Activated CD4-positive, alpha-beta T cell treated with anti-CD3 and anti-CD28 coated beads for 48 hours (primary cell): ENCODE data around the gene KCNRG.
A peak's percentile ranks its signal among the peaks of the same experiment; 100 is the strongest.
"Not testable (repeated sequence)": the region's sequence is repeated elsewhere in the genome, so short reads cannot be mapped to it uniquely, and the experiment has no call there.

ENCODE experiments used
- DNase-seq: peaks from one replicate; pipeline ENCODE4 v3.0.0-alpha.2; 2020

KCNRG gene, protein sequence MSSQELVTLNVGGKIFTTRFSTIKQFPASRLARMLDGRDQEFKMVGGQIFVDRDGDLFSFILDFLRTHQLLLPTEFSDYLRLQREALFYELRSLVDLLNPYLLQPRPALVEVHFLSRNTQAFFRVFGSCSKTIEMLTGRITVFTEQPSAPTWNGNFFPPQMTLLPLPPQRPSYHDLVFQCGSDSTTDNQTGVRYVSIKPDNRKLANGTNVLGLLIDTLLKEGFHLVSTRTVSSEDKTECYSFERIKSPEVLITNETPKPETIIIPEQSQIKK

DNA sequence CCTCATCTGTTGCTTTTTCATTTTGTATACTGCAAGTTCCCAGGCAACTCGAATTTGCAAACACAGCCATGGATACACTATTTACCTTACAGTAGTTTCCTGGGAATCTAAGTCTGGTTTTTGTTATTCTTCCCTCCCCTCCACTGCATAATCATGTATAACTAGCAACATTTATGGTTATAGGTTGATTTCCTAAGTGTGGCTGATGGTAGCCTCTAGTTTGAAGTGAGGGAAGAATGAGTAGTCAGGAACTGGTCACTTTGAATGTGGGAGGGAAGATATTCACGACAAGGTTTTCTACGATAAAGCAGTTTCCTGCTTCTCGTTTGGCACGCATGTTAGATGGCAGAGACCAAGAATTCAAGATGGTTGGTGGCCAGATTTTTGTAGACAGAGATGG lies at the start of gene KCNRG:
KCNRG (plus strand) TSS at position 187 of the 400 bp plus-strand sequence; CDS start at position 237, 50 bp downstream.
- no peak for DNase-seq

DNA sequence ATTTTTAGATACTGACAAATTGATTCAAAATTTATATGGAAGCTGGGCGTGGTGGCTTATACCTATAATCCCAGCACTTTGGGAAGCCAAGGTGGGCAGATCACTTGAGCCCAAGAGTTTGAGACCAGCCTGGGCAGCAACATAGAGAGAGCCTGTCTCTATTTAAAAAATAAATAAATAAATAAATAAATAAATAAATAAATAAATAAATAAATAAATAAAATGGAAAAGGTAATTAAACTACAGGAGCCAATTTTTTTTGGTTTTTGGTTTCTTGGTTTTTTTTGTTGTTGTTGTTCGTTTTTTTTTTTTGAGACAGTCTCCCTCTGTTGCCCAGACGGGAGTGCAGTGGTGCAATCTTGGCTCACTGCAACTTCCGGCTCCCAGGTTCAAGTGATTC lies 47.8 kb upstream of the KCNRG start:
- DNase-seq, result no peak

DNA sequence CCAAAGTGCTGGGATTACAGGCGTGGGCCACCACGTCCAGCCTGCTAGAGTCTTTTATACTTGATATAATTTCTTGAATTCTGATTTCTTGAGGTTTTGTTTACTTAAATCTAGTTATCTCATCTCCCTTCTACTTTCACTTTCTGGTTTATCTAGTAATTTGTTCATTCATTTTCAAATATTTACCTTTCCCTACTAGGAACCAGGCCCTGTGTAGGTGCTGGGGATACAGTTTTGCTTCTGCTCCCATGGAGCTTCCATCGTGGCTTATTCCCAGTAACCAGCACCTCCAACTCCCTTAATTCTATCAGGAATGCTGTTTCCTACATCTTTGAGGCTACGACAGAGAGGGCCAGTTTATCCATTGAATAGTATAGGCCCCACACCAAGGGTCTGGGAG lies 42.5 kb upstream of the KCNRG start:
- no peak for DNase-seq

DNA sequence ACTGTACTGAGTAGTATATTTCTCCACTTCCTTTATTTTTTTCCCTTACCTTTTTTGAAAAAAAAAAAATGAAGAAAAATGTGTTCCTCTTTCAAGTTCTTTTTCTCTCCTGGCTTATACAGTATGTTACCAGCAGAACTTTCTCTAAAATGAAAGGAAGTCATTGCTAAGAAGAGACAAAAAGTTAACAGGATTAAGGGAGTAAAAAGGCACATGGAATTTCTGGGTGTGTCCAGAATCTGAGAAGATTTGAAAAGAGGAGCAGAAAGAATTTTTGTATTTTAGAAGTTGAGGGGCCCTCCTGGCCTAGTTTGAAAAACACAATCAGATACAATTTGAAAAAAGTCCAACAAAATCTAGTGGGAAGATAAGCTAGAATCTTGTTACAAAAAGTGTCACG lies 39.4 kb upstream of the KCNRG start:
- no peak for DNase-seq

DNA sequence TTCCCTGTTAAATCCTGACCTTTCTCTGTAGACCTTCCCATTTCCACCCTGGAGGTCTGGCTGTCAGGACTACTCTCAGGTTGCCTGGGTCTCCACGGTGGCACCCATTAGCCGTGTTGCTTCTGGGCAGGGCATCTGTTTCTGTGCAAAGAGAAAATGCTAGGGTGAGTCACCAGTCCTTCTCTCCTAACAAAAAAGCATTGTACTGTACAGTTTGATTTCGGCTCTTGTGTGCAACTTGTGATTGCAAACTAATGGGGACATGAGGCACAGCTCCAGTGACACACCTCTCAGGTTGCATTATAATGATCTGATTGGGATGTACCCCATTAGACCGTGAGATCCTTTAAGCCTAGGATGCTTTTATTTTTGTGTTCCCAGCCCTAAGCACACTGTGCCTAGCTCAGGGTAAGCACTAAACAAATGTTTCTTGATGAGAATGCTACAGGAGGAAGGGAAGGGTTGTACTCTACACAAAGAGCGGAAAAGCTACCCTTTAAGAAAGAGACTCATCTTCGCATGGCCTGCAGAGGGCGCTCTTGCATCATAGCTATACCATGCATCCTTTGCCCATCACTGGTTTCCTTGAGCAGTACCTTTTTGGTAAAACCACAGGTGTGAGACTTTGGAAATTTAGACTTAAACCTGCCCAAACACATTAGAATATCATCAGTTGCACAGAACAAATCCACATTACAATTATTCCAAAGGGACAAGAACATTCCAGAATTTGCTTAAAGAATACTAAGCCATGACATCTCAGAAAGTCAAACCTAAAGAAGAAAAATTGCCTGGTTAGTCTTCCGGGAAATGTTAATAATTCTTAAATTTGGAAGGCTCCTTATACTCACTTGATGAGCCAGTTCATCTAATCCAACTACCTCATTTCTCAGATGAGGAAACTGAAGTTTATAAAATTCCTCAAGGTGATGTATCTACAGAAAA lies 38.7 kb upstream of the KCNRG start:
- peak; percentile 80 for DNase-seq

DNA sequence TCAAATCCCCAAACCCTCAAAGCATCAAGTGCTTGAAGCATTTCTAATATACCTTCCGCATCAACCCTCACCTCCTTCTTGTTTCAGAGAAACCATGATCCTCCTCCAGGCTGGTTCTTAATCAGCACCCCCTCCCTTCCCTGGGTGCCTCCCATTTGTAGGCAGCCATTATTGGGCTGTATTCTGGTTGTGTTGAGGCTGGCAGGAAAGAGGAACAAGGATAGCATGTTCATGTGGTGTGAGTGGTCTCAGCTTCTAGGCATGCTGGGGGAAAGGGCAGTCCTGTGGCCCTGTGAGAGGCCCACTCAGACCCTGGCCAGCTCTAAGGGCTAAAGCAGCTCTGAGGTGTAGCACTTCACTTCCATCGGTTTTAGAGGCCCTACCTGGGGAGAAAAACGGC lies 37.3 kb upstream of the KCNRG start:
- DNase-seq, result no peak

DNA sequence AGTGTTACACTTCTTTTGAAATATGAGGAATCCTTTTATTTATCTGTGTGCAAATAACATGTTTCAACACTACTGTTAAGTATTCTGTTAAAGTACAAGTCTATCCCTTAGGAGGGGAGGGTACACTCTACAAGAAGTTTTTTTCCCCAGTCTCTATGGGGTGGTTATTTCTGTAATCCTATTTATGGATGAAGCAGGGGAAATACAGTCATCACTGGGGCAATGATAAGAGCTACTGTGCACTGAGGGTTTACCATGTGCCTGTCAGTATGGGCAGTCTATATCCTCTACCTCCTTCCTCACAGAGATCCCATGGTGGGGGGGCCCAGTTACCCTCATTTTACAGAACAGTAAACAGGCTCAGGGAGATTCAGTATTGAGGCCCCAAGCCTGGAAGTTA lies 35.0 kb upstream of the KCNRG start:
- no peak for DNase-seq

DNA sequence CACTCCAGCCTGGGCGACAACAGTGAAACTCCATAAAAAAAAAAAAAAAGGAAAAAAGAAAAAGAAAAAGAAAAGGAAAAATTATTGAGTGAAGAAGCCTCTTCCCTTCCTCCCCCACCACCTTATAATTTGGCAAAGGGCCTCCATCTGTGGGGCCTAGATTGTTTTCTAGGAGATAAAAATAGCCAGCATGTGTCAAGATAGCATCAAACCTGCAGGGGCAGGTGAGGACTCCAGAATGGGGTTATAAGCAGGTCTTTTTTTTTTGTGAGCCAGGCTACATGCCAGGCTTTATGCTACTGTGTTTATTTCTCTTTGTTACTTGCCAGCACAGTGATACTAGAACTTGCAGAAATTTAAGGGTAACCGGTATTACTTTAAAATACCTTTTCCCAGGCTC lies 30.1 kb upstream of the KCNRG start:
- no peak for DNase-seq

DNA sequence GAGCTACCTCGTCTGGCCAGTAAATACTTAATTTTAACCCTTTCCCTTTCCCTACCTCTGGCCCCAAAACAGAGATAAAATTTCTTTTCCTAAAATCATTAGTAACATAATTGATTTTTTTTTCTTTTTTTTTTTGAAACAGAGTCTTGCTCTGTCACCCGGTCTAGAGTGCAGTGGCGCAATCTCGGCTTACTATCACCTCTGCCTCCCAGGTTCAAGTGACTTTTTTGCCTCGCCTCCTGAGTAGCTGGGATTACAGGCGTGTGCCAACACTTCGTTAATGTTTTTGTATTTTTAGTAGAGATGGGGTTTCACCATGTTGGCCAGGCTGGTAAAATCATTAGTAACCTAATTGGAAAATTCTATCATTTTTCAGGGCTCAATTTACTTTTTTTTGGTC lies 28.8 kb upstream of the KCNRG start:
- no peak for DNase-seq

DNA sequence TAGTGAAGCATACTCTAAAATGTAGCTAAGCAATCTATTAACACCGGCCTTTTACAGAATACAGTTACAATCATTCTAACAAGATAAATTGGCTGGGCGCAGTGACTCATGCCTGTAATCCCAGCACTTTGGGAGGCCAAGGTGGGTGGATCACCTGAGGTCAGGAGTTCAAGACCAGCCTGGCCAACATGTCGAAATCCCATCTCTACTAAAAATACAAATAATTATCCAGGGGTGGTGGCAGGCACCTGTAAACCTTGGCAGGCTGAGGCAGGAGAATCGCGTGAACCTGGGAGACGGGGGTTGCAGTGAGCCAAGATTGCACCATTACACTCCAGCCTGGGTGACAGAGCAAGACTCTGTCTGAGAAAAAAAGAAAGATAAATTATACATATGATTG lies 24.6 kb upstream of the KCNRG start:
- DNase-seq, result not testable (repeated sequence)

DNA sequence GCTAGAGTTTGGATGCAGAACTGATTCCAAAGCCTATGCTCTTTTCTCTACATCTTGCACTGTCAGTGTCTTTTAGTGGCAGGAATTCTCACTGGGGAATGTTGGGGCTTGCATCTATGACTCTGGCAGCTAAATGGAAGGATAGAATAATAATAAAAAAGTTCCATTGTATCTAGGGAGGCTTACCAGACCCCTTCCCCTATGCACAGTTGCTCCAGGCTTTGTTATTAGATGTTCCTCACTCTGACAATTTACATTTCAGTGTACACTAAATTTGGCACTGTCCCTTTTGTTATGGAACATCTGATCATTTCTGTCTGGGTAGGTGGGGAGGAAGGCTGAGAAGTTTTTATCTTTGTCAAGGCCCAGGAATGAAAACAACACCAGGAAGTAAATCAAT lies 22.1 kb upstream of the KCNRG start:
- DNase-seq, result no peak

DNA sequence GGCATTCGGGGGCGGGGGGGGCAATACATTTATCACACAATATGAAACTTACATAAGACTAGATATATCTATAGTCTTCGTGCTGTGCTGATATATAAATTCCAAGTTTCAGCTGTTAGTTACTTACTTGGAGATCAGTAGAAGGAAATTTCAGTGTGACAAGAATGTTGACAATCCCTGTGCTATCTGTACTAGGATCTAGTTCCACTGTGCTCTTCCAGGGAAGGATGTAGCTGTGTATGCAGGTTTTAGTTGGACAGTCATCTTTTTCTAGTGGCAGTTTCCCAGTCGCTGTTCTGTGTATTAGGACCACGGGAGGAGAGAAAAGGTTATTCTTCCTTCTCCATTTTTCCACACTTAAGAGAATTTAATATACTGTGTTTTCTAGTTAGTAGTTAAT lies 21.6 kb upstream of the KCNRG start:
- DNase-seq, result no peak

DNA sequence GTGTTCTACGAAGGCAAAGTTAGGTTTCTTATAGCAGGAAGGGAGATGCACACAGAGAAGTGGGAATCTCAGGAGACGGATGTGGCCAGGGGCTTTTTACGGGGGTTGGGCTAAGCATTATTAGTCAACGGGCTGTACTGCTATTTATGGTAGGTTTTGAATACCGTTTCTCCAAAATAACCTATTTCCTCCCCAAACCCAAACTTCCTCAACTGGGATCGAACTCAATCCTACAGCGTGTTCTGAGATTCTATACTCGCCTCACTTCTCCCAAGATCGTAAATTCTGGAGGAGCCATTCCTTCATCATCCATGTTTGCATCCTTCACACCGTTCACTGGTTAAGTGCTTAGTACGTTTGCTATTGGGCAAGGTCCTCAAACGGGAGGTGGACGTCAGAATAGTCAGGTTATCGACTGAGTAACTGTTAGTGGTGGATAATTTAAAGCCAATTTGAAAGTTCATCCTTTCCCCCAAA lies 19.6 kb upstream of the KCNRG start:
- no peak for DNase-seq

DNA sequence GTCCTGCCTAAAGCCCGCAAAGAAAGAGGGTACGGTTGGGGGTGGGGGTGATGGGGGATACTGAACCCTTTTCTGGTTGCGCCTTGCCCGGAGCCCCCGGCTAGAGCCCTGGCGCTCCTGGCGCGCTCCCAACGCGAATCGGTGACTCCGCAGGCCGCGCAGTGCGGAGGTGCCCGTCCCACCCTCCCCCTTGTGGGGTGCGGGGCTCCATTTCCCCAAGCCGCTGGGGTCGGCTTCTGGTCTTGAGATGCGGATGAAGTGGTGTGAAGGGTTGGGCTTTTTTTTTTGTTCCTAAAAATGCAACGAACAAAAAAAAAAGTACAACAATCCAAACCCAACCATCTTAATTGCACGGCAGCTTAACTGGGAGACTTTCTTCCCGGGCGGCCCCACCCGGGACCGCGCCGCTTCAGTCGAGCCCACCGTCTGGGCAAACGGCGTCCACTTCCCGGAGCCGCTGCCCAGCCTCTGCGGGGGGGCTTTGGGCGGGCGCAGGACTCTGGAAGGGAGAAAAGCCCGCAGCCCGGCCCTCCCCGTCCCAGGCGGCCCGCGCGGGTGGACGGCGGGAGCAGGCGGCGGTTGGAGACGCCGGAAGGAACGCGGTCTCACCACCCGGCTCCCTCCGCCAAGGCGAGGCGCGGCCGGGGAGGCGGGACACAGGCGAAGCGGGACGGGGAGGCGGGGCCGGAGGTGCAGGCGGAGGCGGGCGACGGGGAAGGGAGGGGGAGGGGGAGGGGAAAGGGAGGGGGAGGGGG lies 18.9 kb upstream of the KCNRG start:
- DNase-seq, result peak; percentile 91

DNA sequence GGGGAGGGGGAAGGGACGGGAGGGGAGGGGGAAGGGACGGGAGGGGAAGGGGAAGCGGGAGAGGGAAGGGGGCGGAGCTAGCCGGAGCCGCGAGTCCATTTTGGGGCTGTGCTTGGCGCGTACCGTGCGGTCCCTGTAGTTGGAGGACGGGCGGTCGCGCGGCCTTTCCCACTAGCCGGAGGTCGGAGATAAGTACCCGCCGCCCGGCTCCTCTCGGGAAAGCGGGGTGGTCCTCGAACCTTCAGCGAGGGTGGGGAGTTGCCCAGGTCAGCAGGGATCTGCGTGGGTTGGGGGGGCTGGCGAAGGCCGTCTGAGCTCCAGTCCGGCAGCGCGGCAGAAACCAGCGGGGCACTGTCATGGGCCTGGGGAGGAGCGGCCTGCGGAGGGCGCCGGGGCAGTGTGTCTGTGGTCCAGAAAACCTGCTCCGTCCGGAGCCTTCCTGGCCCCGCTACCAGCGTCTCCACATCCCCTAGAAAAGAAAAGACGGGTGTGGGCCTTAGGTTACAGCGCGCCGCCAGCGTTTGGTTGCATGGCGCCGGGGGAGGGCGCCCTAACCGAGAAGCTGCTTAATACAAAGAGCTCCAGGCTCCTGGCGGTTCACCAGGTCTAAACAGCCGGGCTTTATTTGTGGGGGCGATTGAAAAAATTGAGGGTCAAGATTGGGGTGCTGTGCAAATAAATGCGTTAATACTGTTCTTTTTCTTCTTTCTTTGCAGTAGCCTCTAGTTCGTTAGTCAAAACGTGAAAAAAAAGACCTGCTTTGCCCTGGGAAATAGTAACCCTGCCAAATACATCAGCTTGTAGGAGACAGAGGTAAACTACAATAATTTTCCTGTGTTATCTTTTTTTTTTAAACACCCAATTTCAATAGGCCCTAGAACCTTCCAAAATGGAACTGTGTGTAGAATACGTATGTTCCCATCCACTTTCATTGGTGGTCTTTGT lies 18.0 kb upstream of the KCNRG start, which contains the start of gene TRIM13:
TRIM13 (plus strand) TSS at position 92 of the 945 bp plus-strand sequence. CDS start 14,899 bp downstream, outside the sequence.
- DNase-seq, result peak; percentile 87

DNA sequence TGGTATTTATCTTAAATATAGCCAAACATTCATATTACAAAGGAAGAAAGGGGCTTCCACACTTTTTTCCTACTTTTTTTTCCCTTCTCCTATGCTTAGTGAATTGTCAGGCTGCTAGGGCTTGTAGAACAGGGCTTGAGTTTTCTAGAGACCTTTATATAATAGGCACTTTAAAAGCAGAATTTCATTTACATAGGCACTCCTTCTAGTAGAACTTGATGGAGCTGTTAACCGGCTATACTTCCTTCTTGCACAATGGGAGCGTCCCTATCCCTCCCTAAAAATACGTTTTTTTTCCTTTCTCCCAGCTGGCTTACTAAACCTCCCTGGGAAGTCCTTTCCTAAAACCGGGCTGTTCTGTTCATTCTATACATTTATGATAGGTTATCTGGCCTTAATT lies 17.3 kb upstream of the KCNRG start:
- no peak for DNase-seq

DNA sequence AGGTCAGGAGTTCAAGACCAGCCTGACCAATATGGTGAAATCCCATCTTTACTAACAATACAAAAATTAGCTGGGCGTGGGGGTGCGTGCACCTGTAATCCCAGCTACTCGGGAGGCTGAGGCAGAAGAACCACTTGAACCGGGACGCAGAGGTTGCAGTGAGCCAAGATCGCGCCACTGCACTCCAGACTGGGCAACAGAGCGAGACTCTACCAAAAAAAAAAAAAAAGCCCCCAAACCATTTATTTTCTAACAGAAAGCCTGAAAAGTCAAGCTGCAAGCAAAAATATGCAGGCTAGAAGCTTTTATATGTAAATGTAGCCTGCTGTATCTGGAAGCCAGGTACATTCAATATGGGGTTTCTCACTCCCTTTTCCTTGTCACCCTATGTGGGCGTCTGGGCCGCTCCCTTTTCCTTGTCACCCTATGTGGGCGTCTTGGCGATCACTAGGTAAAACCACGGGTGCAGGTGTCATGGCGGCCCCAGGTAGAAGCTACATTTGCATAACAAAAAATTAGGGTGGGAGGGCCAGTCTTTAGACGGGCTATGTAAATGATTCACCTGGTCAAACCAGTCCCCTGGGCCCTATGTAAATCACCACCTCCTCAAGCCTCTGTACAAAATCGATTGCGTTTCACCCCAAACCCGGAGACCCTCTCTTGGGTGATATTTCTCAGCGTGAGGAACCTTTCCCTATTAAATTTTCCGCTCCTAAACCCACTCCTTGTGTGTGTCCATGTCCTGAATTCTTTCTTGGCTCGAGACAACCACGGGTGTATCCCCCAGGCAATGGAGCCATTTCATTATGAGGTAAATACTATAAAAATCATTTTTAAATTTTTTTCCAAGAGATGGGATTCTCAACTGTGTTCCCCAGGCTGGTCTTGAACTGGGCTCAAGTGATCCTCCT lies 16.3 kb upstream of the KCNRG start:
- DNase-seq, result no peak

DNA sequence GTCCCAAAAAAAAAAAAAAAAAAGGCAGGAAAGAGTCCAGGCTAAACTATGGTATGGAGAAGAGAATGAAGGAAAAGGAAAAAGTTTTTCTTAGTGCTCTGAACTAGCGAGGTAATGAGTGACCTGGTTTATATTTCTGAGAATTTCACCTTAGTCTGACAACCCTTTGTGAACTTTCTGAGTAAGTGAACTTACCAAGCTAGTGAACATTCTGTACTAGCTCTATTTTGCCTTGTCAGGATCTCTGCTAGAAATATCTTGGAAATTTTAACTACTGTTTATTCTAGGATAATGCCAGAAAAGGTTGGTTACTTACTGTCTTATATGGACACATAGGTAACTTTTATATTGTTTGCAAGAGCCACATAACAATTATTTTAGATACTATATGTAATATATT lies 14.0 kb upstream of the KCNRG start:
- DNase-seq, result no peak

DNA sequence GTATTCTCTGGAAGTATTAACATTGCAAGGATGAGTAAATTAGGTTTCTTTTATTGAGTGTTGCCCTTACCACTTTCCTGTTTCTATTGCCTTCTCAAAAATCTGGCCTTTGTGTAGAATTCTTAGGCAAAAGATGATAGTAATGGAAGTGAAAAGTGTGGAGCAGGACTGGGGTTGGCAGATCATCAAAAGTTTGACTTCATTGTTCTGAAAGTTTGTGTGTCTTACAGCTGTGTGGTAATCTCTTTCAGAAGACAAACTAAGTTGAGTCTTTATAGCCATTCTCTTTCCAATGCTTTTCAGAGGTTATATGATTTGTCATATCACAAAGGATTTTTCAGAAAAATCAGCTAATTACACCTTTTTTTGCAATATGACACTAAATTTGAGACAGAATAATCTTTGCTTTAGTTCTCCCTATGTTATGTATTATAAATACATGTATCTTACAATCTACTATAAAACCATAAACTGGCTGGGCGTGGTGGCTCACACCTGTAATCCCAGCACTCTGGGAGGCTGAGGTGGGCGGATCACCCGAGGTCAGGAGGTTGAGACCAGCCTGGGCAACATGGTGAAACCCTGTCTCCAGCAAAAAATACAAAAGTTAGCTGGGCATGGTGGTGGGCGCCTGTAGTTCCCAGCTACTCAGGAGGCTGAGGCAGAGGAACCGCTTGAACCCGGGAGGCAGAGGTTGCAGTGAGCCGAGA lies 8.7 kb upstream of the KCNRG start:
- DNase-seq, result no peak

DNA sequence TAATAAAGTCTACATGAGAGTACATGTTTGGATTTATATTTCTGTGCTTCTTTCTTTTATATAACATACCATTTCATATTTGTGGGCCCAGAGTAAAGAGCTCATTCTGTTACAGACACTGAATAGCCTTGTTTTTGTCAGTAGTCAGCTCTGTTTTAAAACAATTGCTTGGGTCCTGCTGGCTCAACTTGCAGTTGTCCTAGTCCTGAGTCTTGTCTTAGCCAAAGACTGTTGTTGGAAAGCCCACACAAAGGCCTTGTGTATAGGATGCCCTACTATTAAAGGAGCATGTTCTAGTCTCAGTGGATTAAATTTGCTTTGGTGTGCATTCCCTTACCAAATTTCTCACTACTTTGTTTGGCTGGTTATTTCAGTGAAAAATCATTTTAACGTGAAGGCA lies 3.8 kb upstream of the KCNRG start:
- no peak for DNase-seq
